ENCODE results near the gene AIP. TPM values are rescaled to one million over a fixed set of nuclear protein-coding genes. Genes with fewer than 3 reads are reported as not detected.

Gene AIP
- total and polyA plus RNA-seq, 9 of the 15 experiments (the other 6 are each of a cell fraction or from before 2014, with no cell fraction given) = 5.2 to 92.5 (median 52.7) TPM

GRCh38 chr11:67438158-67438902 lies 44.5 kb upstream of the AIP start (continued):
- TF ChIP-seq, protein P1, sequence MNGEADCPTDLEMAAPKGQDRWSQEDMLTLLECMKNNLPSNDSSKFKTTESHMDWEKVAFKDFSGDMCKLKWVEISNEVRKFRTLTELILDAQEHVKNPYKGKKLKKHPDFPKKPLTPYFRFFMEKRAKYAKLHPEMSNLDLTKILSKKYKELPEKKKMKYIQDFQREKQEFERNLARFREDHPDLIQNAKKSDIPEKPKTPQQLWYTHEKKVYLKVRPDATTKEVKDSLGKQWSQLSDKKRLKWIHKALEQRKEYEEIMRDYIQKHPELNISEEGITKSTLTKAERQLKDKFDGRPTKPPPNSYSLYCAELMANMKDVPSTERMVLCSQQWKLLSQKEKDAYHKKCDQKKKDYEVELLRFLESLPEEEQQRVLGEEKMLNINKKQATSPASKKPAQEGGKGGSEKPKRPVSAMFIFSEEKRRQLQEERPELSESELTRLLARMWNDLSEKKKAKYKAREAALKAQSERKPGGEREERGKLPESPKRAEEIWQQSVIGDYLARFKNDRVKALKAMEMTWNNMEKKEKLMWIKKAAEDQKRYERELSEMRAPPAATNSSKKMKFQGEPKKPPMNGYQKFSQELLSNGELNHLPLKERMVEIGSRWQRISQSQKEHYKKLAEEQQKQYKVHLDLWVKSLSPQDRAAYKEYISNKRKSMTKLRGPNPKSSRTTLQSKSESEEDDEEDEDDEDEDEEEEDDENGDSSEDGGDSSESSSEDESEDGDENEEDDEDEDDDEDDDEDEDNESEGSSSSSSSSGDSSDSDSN (IDR thresholded peaks at IDR 0.05; ENCODE audit: borderline replicate concordance in 1 of 2, low read depth in 2 of 2, low read length in 2 of 2) = no peak
- TF ChIP-seq CBX5 (IDR thresholded peaks at IDR 0.05; ENCODE audit: borderline replicate concordance, low read depth) = no peak
- TF ChIP-seq ARID4B (CRISPR knock-in tag; IDR thresholded peaks at IDR 0.05) = no peak
- no peak for TF ChIP-seq SAFB2 (IDR thresholded peaks at IDR 0.05; ENCODE audit: borderline replicate concordance, low read depth, low read length, severe bottlenecking)
- TF ChIP-seq, protein P2, sequence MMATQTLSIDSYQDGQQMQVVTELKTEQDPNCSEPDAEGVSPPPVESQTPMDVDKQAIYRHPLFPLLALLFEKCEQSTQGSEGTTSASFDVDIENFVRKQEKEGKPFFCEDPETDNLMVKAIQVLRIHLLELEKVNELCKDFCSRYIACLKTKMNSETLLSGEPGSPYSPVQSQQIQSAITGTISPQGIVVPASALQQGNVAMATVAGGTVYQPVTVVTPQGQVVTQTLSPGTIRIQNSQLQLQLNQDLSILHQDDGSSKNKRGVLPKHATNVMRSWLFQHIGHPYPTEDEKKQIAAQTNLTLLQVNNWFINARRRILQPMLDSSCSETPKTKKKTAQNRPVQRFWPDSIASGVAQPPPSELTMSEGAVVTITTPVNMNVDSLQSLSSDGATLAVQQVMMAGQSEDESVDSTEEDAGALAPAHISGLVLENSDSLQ (IDR thresholded peaks at IDR 0.05) = no peak
- no peak for TF ChIP-seq NFIC (IDR thresholded peaks at IDR 0.05)
- no peak for TF ChIP-seq ZNF324 (CRISPR knock-in tag; IDR thresholded peaks at IDR 0.05)
- no peak for TF ChIP-seq SOX6 (IDR thresholded peaks at IDR 0.05)
- TF ChIP-seq PHF21A (IDR thresholded peaks at IDR 0.05; ENCODE audit: borderline replicate concordance, low read depth) = no peak
- no peak for TF ChIP-seq DNMT1 (IDR thresholded peaks at IDR 0.05)
- TF ChIP-seq ZFX (CRISPR knock-in tag; IDR thresholded peaks at IDR 0.05) = peak; percentile 35; the same call in 1 of the 2 replicates
- no peak for TF ChIP-seq THRA (IDR thresholded peaks at IDR 0.05)
- no peak for TF ChIP-seq FOXM1 (IDR thresholded peaks at IDR 0.05; ENCODE audit: low read depth)
- no peak for TF ChIP-seq FOXM1 (CRISPR knock-in tag; IDR thresholded peaks at IDR 0.05; ENCODE audit: low read depth)
- no peak for TF ChIP-seq HEY1 (CRISPR knock-in tag; IDR thresholded peaks at IDR 0.05; ENCODE audit: borderline replicate concordance)
- TF ChIP-seq ATF1 (CRISPR knock-in tag; IDR thresholded peaks at IDR 0.05) = no peak
- TF ChIP-seq ATF1 (tag; IDR thresholded peaks at IDR 0.05) = no peak
- peak; percentile 24; the same call in 1 of the 2 replicates for TF ChIP-seq TFAP4 (CRISPR knock-in tag; IDR thresholded peaks at IDR 0.05; ENCODE audit: borderline replicate concordance)

Measured in K562 (cell line).